Measurements from ENCODE around the gene TTLL5. TPM values are rescaled to one million over a fixed set of nuclear protein-coding genes. Genes with fewer than 3 reads are reported as not detected.

The TTLL5 gene
- polyA plus RNA-seq, 3 donors: 4.2 to 7.2 (median 4.7) TPM

GRCh38 chr14:75806352-75806832 is 145.3 kb downstream of the TTLL5 start:
- Histone ChIP-seq H3K9ac (ENCODE audit: insufficient read depth, low read length, poor library complexity, severe bottlenecking) (no peak overlapping the region), H3K4me2 (replicated peaks; ENCODE audit: extremely low read depth, low read length, poor library complexity, severe bottlenecking) (no peak overlapping the region), H3K4me3 (replicated peaks in 1 of 3; ENCODE audit: low read depth in 2 of 3, low read length in 3 of 3) (no peak overlapping the region), H3K36me3 (replicated peaks in 1 of 2; ENCODE audit: control insufficient read depth in 1 of 2, insufficient read depth in 2 of 2, low read length in 2 of 2) (peaks cover 3 to 21% of the 10 kb centered on the region in 2 donors), H2AFZ (ENCODE audit: insufficient read depth, low read depth, low read length, poor library complexity, severe bottlenecking) (no peak overlapping the region), H3K9me3 (replicated peaks in 1 of 2; ENCODE audit: control insufficient read depth in 1 of 2, insufficient read depth in 1 of 2, low read length in 2 of 2) (no peaks in the 10 kb centered on the region), H3K79me2 (ENCODE audit: insufficient read depth, low read length) (no peaks in the 10 kb centered on the region), H3K4me1 (ENCODE audit: control insufficient read depth in 1 of 2, insufficient read depth in 2 of 2, low read length in 2 of 2) (no peaks in the 10 kb centered on the region), H4K20me1 (ENCODE audit: insufficient read depth, low read length) (no peaks in the 10 kb centered on the region), H3K27me3 (ENCODE audit: control insufficient read depth in 2 of 2, insufficient read depth in 2 of 2, low read length in 2 of 2) (no peaks in the 10 kb centered on the region), H3K27ac (ENCODE audit: low read depth in 1 of 2, low read length in 2 of 2) (no peak overlapping the region)
- Mint-ChIP-seq H3K9me3 (no peaks in the 10 kb centered on the region), H3K27ac (peak overlapping the region in 1 of 7 donors; percentile 29), H3K4me3 (no peak overlapping the region), H3K27me3 (ENCODE audit: low read depth in 3 of 3) (peaks cover 0 to 1% (median 0%) of the 10 kb centered on the region in 3 donors), H3K36me3 (peaks cover 35 to 36% of the 10 kb centered on the region in 2 donors), H3K4me1 (no peaks in the 10 kb centered on the region)
- WGBS (ENCODE audit: insufficient coverage): no CpG with 5 or more reads among the region's 2 CpGs
- TF ChIP-seq CTCF (IDR thresholded peaks at IDR 0.05): no peak
- intact Hi-C loops (cut with micrococcal nuclease): no loop called here
- DNase-seq: no peak

GRCh38 chr14:75807667-75808360 is 146.8 kb downstream of the TTLL5 start:
- no peak for TF ChIP-seq CTCF (IDR thresholded peaks at IDR 0.05)
- intact Hi-C loops (cut with micrococcal nuclease): no loop called here
- H3K4me1 ChIP-seq (ENCODE audit: control insufficient read depth in 1 of 2, insufficient read depth in 2 of 2, low read length in 2 of 2): no peaks in the 10 kb centered on the region
- no peak overlapping the region for H3K4me2 ChIP-seq (replicated peaks; ENCODE audit: extremely low read depth, low read length, poor library complexity, severe bottlenecking)
- H3K27me3 ChIP-seq (ENCODE audit: control insufficient read depth in 2 of 2, insufficient read depth in 2 of 2, low read length in 2 of 2): no peaks in the 10 kb centered on the region
- peaks cover 3 to 29% of the 10 kb centered on the region in 2 donors for H3K36me3 ChIP-seq (replicated peaks in 1 of 2; ENCODE audit: control insufficient read depth in 1 of 2, insufficient read depth in 2 of 2, low read length in 2 of 2)
- DNase-seq: no peak
- no peak overlapping the region for H3K27ac Mint-ChIP-seq
- H3K9me3 ChIP-seq (replicated peaks in 1 of 2; ENCODE audit: control insufficient read depth in 1 of 2, insufficient read depth in 1 of 2, low read length in 2 of 2): no peaks in the 10 kb centered on the region
- H3K36me3 Mint-ChIP-seq: peaks cover 40 to 44% of the 10 kb centered on the region in 2 donors
- no peaks in the 10 kb centered on the region for H3K79me2 ChIP-seq (ENCODE audit: insufficient read depth, low read length)
- H3K4me3 ChIP-seq (replicated peaks in 1 of 3; ENCODE audit: low read depth in 2 of 3, low read length in 3 of 3): no peak overlapping the region
- H3K9ac ChIP-seq (ENCODE audit: insufficient read depth, low read length, poor library complexity, severe bottlenecking): no peak overlapping the region
- 94% methylated on average over 3 of the region's 6 CpGs for WGBS (ENCODE audit: insufficient coverage)
- no peaks in the 10 kb centered on the region for H3K27me3 Mint-ChIP-seq (ENCODE audit: low read depth in 3 of 3)
- no peaks in the 10 kb centered on the region for H4K20me1 ChIP-seq (ENCODE audit: insufficient read depth, low read length)
- H2AFZ ChIP-seq (ENCODE audit: insufficient read depth, low read depth, low read length, poor library complexity, severe bottlenecking): no peak overlapping the region
- no peaks in the 10 kb centered on the region for H3K9me3 Mint-ChIP-seq
- no peak overlapping the region for H3K4me3 Mint-ChIP-seq
- H3K4me1 Mint-ChIP-seq: no peaks in the 10 kb centered on the region
- no peak overlapping the region for H3K27ac ChIP-seq (ENCODE audit: low read depth in 1 of 2, low read length in 2 of 2)

Data from CD14-positive monocyte (primary cell).